ENCODE data around the gene ICAM1. TPM values are rescaled to one million over a fixed set of nuclear protein-coding genes. Genes with fewer than 3 reads are reported as not detected.
"Not testable (repeated sequence)": the region's sequence is repeated elsewhere in the genome, so short reads cannot be mapped to it uniquely, and the experiment has no call there.

Gene ICAM1
- total RNA-seq, 1 donor = 35.5 TPM

DNA sequence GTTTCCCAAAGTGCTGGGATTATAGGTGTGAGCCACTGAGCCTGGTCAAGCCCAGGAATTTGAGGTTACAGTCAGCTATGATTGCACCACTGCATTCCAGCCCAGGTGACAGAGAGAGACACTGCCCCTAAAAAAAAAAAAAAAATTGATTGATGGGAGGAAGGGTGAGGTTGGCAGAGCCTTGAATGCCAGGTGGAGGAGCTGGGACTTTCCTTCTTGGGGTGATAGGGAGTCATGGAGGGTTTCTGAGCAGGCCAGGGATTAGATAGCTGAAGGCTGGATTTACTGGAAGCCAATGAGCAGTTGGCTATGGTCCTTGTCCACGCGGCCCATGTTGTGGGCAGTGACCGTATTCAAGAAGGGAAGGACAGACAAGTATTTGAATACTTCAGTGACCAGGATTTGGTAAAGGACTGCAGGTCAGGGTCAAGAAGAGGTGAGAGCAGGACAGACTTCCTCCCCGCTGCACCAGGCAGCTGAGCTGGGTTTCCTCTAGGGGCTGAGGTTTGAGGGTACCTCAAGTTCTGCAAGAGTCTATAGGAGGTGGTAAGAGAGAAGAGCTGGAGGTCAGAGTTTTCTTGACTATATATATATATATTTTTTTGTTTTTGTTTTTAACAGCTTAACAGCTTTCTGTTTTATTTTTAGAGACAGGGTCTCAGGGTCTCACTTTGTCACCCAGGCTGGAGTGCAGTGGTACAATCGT is 9.0 kb downstream of the ICAM1 start:
- Histone ChIP-seq H3K4me1 (ENCODE audit: insufficient read depth, low read length) (no peaks in the 10 kb centered on the region), H3K9me3 (ENCODE audit: low read depth, low read length) (no peaks in the 10 kb centered on the region), H2AFZ (ENCODE audit: low read length) (no peak overlapping the region), H4K20me1 (ENCODE audit: insufficient read depth, low read length) (no peaks in the 10 kb centered on the region), H3K79me2 (ENCODE audit: insufficient read depth, low read length) (no peaks in the 10 kb centered on the region), H3K27me3 (ENCODE audit: insufficient read depth, low read length) (no peaks in the 10 kb centered on the region), H3K4me3 (ENCODE audit: insufficient read depth, low read length) (no peak overlapping the region), H3K4me2 (ENCODE audit: insufficient read depth, low read length) (no peak overlapping the region), H3K27ac (ENCODE audit: low read depth, low read length) (no peak overlapping the region), H3K36me3 (ENCODE audit: insufficient read depth, low read length) (no peaks in the 10 kb centered on the region)
- TF ChIP-seq, protein P1, sequence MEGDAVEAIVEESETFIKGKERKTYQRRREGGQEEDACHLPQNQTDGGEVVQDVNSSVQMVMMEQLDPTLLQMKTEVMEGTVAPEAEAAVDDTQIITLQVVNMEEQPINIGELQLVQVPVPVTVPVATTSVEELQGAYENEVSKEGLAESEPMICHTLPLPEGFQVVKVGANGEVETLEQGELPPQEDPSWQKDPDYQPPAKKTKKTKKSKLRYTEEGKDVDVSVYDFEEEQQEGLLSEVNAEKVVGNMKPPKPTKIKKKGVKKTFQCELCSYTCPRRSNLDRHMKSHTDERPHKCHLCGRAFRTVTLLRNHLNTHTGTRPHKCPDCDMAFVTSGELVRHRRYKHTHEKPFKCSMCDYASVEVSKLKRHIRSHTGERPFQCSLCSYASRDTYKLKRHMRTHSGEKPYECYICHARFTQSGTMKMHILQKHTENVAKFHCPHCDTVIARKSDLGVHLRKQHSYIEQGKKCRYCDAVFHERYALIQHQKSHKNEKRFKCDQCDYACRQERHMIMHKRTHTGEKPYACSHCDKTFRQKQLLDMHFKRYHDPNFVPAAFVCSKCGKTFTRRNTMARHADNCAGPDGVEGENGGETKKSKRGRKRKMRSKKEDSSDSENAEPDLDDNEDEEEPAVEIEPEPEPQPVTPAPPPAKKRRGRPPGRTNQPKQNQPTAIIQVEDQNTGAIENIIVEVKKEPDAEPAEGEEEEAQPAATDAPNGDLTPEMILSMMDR (IDR thresholded peaks at IDR 0.05; ENCODE audit: extremely low read depth, low read depth, low read length) = no peak
- DNase-seq (ENCODE audit: insufficient read length, low spot score, missing footprints) = peak; percentile 30

DNA sequence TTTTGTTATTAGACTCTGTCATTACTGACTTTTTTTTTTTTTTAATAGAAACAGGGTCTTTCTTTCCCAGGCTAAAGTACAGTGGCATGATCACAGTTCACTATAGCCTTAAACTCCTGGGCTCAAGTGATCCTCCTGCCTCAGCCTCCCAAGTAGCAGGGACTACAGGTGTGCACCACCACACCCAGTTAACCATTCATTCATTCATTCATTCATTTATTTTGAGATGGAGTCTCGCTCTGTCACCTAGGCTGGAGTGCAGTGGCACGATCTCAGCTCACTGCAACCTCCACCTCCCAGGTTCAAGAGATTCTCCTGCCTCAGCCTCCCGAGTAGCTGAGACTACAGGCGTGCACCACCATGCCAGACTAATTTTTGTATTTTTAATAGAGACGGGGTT is 11.1 kb downstream of the ICAM1 start:
- not testable (repeated sequence) for H2AFZ ChIP-seq (ENCODE audit: low read length); H3K4me2 ChIP-seq (ENCODE audit: insufficient read depth, low read length); H3K27ac ChIP-seq (ENCODE audit: low read depth, low read length); H3K27me3 ChIP-seq (ENCODE audit: insufficient read depth, low read length); H3K36me3 ChIP-seq (ENCODE audit: insufficient read depth, low read length); H4K20me1 ChIP-seq (ENCODE audit: insufficient read depth, low read length); H3K9me3 ChIP-seq (ENCODE audit: low read depth, low read length); H3K4me3 ChIP-seq (ENCODE audit: insufficient read depth, low read length); DNase-seq (ENCODE audit: insufficient read length, low spot score, missing footprints); H3K79me2 ChIP-seq (ENCODE audit: insufficient read depth, low read length); H3K4me1 ChIP-seq (ENCODE audit: insufficient read depth, low read length)

DNA sequence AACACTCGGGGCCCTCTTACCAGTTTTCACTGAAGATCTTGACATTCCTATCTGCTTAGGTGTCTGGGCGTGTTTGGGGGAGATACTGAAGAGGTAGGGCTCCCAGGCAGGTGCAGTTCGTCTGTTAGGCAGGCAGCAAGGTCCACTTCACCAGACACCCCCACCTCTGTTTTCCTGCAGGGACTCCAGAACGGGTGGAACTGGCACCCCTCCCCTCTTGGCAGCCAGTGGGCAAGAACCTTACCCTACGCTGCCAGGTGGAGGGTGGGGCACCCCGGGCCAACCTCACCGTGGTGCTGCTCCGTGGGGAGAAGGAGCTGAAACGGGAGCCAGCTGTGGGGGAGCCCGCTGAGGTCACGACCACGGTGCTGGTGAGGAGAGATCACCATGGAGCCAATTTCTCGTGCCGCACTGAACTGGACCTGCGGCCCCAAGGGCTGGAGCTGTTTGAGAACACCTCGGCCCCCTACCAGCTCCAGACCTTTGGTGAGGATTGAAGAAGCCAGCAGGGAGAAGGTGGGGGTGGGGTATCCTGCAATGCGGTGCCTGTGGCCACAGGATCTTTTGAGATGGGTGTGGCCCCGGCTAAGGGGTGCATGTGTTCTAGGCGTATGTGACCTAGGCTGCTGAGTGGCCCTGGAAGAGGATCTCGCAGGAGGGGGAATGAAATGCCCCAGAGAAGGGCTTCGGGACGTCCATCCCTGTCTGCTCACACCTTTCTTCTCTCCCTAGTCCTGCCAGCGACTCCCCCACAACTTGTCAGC is 12.6 kb downstream of the ICAM1 start:
- no peaks in the 10 kb centered on the region for H3K9me3 ChIP-seq (ENCODE audit: low read depth, low read length)
- H3K27me3 ChIP-seq (ENCODE audit: insufficient read depth, low read length) = peaks cover 12% of the 10 kb centered on the region
- H3K79me2 ChIP-seq (ENCODE audit: insufficient read depth, low read length) = no peaks in the 10 kb centered on the region
- H3K36me3 ChIP-seq (ENCODE audit: insufficient read depth, low read length) = no peaks in the 10 kb centered on the region
- TF ChIP-seq, protein P1 (IDR thresholded peaks at IDR 0.05; ENCODE audit: extremely low read depth, low read depth, low read length) = no peak
- H4K20me1 ChIP-seq (ENCODE audit: insufficient read depth, low read length) = no peaks in the 10 kb centered on the region
- H3K27ac ChIP-seq (ENCODE audit: low read depth, low read length) = no peak overlapping the region
- H3K4me3 ChIP-seq (ENCODE audit: insufficient read depth, low read length) = no peak overlapping the region
- H2AFZ ChIP-seq (ENCODE audit: low read length) = no peak overlapping the region
- no peak overlapping the region for H3K4me2 ChIP-seq (ENCODE audit: insufficient read depth, low read length)
- peak; percentile 54 for DNase-seq (ENCODE audit: insufficient read length, low spot score, missing footprints)
- H3K4me1 ChIP-seq (ENCODE audit: insufficient read depth, low read length) = no peaks in the 10 kb centered on the region

DNA sequence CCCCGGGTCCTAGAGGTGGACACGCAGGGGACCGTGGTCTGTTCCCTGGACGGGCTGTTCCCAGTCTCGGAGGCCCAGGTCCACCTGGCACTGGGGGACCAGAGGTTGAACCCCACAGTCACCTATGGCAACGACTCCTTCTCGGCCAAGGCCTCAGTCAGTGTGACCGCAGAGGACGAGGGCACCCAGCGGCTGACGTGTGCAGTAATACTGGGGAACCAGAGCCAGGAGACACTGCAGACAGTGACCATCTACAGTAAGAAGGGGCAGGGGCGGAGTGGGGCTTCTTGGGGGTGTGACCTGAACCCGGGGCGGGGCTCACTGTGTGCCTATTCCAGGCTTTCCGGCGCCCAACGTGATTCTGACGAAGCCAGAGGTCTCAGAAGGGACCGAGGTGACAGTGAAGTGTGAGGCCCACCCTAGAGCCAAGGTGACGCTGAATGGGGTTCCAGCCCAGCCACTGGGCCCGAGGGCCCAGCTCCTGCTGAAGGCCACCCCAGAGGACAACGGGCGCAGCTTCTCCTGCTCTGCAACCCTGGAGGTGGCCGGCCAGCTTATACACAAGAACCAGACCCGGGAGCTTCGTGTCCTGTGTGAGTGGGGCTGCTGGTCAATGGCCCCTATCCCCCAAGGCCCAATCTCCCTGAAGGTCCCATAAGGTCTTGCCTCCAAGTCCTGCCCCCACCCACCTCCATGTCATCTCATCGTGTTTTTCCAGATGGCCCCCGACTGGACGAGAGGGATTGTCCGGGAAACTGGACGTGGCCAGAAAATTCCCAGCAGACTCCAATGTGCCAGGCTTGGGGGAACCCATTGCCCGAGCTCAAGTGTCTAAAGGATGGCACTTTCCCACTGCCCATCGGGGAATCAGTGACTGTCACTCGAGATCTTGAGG is 13.4 kb downstream of the ICAM1 start:
- no peaks in the 10 kb centered on the region for H3K79me2 ChIP-seq (ENCODE audit: insufficient read depth, low read length)
- DNase-seq (ENCODE audit: insufficient read length, low spot score, missing footprints) = peak; percentile 66
- no peak overlapping the region for H2AFZ ChIP-seq (ENCODE audit: low read length)
- no peak overlapping the region for H3K4me3 ChIP-seq (ENCODE audit: insufficient read depth, low read length)
- no peak overlapping the region for H3K4me2 ChIP-seq (ENCODE audit: insufficient read depth, low read length)
- peaks cover 20% of the 10 kb centered on the region for H3K27me3 ChIP-seq (ENCODE audit: insufficient read depth, low read length)
- no peaks in the 10 kb centered on the region for H3K9me3 ChIP-seq (ENCODE audit: low read depth, low read length)
- H3K27ac ChIP-seq (ENCODE audit: low read depth, low read length) = no peak overlapping the region
- H4K20me1 ChIP-seq (ENCODE audit: insufficient read depth, low read length) = no peaks in the 10 kb centered on the region
- TF ChIP-seq, protein P1 (IDR thresholded peaks at IDR 0.05; ENCODE audit: extremely low read depth, low read depth, low read length) = no peak
- H3K4me1 ChIP-seq (ENCODE audit: insufficient read depth, low read length) = peaks cover 6% of the 10 kb centered on the region
- H3K36me3 ChIP-seq (ENCODE audit: insufficient read depth, low read length) = no peaks in the 10 kb centered on the region
